HCT116 (cell line): ENCODE results near the gene MUC6.

Experiments used
- CTCF ChIP-seq, 3 experiments: fragments of 200-600 bp in 1 of 3; sonication (generic) in 1 of 3; IDR thresholded peaks in 2 of 3; conservative IDR thresholded peaks in 1 of 3; 2 replicates each; pipeline ENCODE4 v1.5.1; 2012 to 2017; ENCODE audit warnings: low read depth in 2 of 3, low read length in 2 of 3, antibody characterized with exemption in 1 of 3, borderline replicate concordance in 1 of 3, control low read depth in 1 of 3, mild to moderate bottlenecking in 1 of 3, mixed read lengths in 1 of 3, mixed run types in 1 of 3, moderate library complexity in 1 of 3; ENCODE audit not compliant: insufficient read depth in 1 of 3
- POLR2A ChIP-seq: IDR thresholded peaks from 2 replicates; pipeline ENCODE4 v1.7.0; 2011; ENCODE audit warnings: borderline replicate concordance; ENCODE audit not compliant: insufficient read depth, insufficient read length; ENCODE audit errors: extremely low read depth
- POLR2AphosphoS5 ChIP-seq: IDR thresholded peaks from 2 replicates; pipeline ENCODE4 v1.6.1; 2011; ENCODE audit warnings: mild to moderate bottlenecking, low read depth, low read length, moderate library complexity
- RAD21 ChIP-seq: IDR thresholded peaks from 2 replicates; pipeline ENCODE4 v1.6.1; 2012; ENCODE audit warnings: low read depth, mild to moderate bottlenecking
- SP1 ChIP-seq: IDR thresholded peaks from 2 replicates; pipeline ENCODE4 v1.6.1; 2012; ENCODE audit warnings: low read depth
- TF ChIP-seq, protein P1 (sequence below): IDR thresholded peaks from 2 replicates; pipeline ENCODE4 v1.6.1; 2012

GRCh38 chr11:1040428-1041148 lies 4.1 kb upstream of the MUC6 start:
- TF ChIP-seq CTCF (IDR thresholded peaks at IDR 0.05 in 2 of 3, conservative IDR thresholded peaks at IDR 0.05 in 1 of 3; ENCODE audit: borderline replicate concordance in 1 of 3, insufficient read depth in 1 of 3, low read depth in 2 of 3, low read length in 2 of 3) (no peak), POLR2A (no peak), RAD21 (no peak), SP1 (no peak), POLR2AphosphoS5 (no peak)
- TF ChIP-seq, protein P1, sequence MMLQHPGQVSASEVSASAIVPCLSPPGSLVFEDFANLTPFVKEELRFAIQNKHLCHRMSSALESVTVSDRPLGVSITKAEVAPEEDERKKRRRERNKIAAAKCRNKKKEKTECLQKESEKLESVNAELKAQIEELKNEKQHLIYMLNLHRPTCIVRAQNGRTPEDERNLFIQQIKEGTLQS: no peak
